HCT116 (cell line): ENCODE measurements around the gene TMC8. TPM values are rescaled to one million over a fixed set of nuclear protein-coding genes. Genes with fewer than 3 reads are reported as not detected.

Source experiments
- ATAC-seq: fragments of 200-7000 bp; cut with Tn5 transposase; 2 replicates; pipeline ENCODE4 v1.9.1; 2020; ENCODE audit warnings: mild to moderate bottlenecking, moderate library complexity
- BruUV-seq: library from RNA; stranded (reverse); fragments of 400-500 nt; replicated peaks from 2 replicates; lab custom pipeline; 2021; lab: Mats Ljungman, UMichigan
- CTCF ChIA-PET: fragments of 300-600 bp; sonication (Branson Sonifier 250); formaldehyde crosslinking; loops from one replicate; lab custom pipeline; 2021; ENCODE audit warnings: antibody characterized with exemption; lab: Charles Lee
- POLR2A ChIA-PET: fragments of 300-600, 350-600 bp; sonication (Branson Sonifier 250); formaldehyde crosslinking; loops from one replicate; lab custom pipeline; 2021; ENCODE audit warnings: antibody characterized with exemption; lab: Charles Lee
- RAD21 ChIA-PET, 2 experiments: fragments of 300-600 bp; sonication (Branson Sonifier 250); formaldehyde crosslinking; loops; one replicate each; lab custom pipeline; 2023; ENCODE audit warnings: low total read pairs in 2 of 2; ENCODE audit not compliant: uncharacterized antibody in 2 of 2, unreplicated experiment in 2 of 2, low non-redundant PET in 1 of 2; lab: Charles Lee
- DNase-seq: peaks from one replicate; pipeline ENCODE4 v3.0.0-alpha.2; 2010; ENCODE audit warnings: low read depth, low spot score
- H2AFZ ChIP-seq: fragments of 200-600 bp; shearing (Covaris generic), sonication (generic); 2 replicates; pipeline ENCODE4 v1.6.1; 2017; ENCODE audit warnings: low read depth, mixed run types, mixed read lengths, antibody characterized with exemption, low read length; ENCODE audit not compliant: poor library complexity, severe bottlenecking
- H3K27ac ChIP-seq: 2 replicates; pipeline ENCODE4 v1.5.1; 2012; ENCODE audit warnings: low read depth, low read length
- H3K27me3 ChIP-seq: fragments of 200-600 bp; sonication (generic); 2 replicates; pipeline ENCODE4 v1.6.1; 2016; ENCODE audit warnings: mixed run types, low read length, mixed read lengths; ENCODE audit not compliant: insufficient read depth
- H3K36me3 ChIP-seq, 2 experiments: fragments of 200-500 bp in 1 of 2; fragments of 200-600 bp in 1 of 2; sonication (Bioruptor generic) in 1 of 2; sonication (generic) in 1 of 2; 2 replicates each; pipeline versions ENCODE4 v1.5.1 to v1.6.1; 2014 to 2016; ENCODE audit warnings: low read length in 2 of 2, inconsistent platforms in 1 of 2, mixed read lengths in 1 of 2, mixed run types in 1 of 2; ENCODE audit not compliant: insufficient read depth in 2 of 2, control insufficient read depth in 1 of 2
- H3K4me1 ChIP-seq, 2 experiments: fragments of 200-600 bp in 1 of 2; sonication (generic) in 1 of 2; 2 replicates each; pipeline versions ENCODE4 v1.5.1 to v1.6.1; 2012 to 2017; ENCODE audit warnings: low read length in 2 of 2, inconsistent platforms in 1 of 2, mild to moderate bottlenecking in 1 of 2, mixed read lengths in 1 of 2, mixed run types in 1 of 2, moderate library complexity in 1 of 2; ENCODE audit not compliant: insufficient read depth in 2 of 2, control insufficient read depth in 1 of 2
- H3K4me2 ChIP-seq: fragments of 200-600 bp; sonication (generic); 2 replicates; pipeline ENCODE4 v1.6.1; 2017; ENCODE audit warnings: mixed run types, low read length, mixed read lengths
- H3K4me3 ChIP-seq, 2 experiments: fragments of 200-600 bp in 1 of 2; sonication (generic) in 1 of 2; replicated peaks in 1 of 2; 2 replicates each; pipeline ENCODE4 v1.5.1; 2011 to 2016; ENCODE audit warnings: low read length in 2 of 2, control low read depth in 1 of 2, low read depth in 1 of 2, mild to moderate bottlenecking in 1 of 2, mixed read lengths in 1 of 2, mixed run types in 1 of 2
- H3K79me2 ChIP-seq: fragments of 200-600 bp; sonication (generic); 2 replicates; pipeline ENCODE4 v1.6.1; 2017; ENCODE audit warnings: mild to moderate bottlenecking, mixed run types, low read length, moderate library complexity, mixed read lengths; ENCODE audit not compliant: insufficient read depth
- H3K9ac ChIP-seq: fragments of 200-600 bp; sonication (generic); 2 replicates; pipeline ENCODE4 v1.6.1; 2016; ENCODE audit warnings: low read length, mixed read lengths
- H3K9me2 ChIP-seq: fragments of 200-600 bp; sonication (generic), shearing (Covaris generic); 2 replicates; pipeline ENCODE4 v1.6.1; 2017; ENCODE audit warnings: mixed run types, mild to moderate bottlenecking, moderate library complexity; ENCODE audit not compliant: insufficient read depth
- H3K9me3 ChIP-seq, 2 experiments: fragments of 200-500 bp in 1 of 2; fragments of 200-600 bp in 1 of 2; sonication (Bioruptor generic) in 1 of 2; sonication (generic) in 1 of 2; 2 replicates each; pipeline ENCODE4 v1.6.1; 2014 to 2017; ENCODE audit warnings: low read length in 2 of 2, mixed read lengths in 2 of 2, inconsistent platforms in 1 of 2, low read depth in 1 of 2, mild to moderate bottlenecking in 1 of 2, mixed run types in 1 of 2, moderate library complexity in 1 of 2; ENCODE audit not compliant: control insufficient read depth in 1 of 2, insufficient read depth in 1 of 2
- H4K20me1 ChIP-seq: fragments of 200-600 bp; sonication (generic), shearing (Covaris generic); 2 replicates; pipeline ENCODE4 v1.6.1; 2017; ENCODE audit warnings: mixed run types, mild to moderate bottlenecking, moderate library complexity; ENCODE audit not compliant: insufficient read depth
- CBX3 ChIP-seq: IDR thresholded peaks from 2 replicates; pipeline ENCODE4 v1.6.1; 2012; ENCODE audit warnings: low read depth
- ELF1 ChIP-seq: IDR thresholded peaks from 2 replicates; pipeline ENCODE4 v1.6.1; 2012; ENCODE audit warnings: low read depth, borderline replicate concordance
- EZH2 ChIP-seq: fragments of 200-600 bp; sonication (generic); IDR thresholded peaks from 2 replicates; pipeline ENCODE4 v1.6.1; 2017; ENCODE audit warnings: antibody characterized with exemption, mixed run types
- EZH2phosphoT487 ChIP-seq: fragments of 200-600 bp; IDR thresholded peaks from 2 replicates; pipeline ENCODE4 v1.6.1; 2018; ENCODE audit warnings: antibody characterized with exemption, borderline replicate concordance
- JUND ChIP-seq: IDR thresholded peaks from 2 replicates; pipeline ENCODE4 v1.6.1; 2012
- POLR2A ChIP-seq: IDR thresholded peaks from 2 replicates; pipeline ENCODE4 v1.7.0; 2011; ENCODE audit warnings: borderline replicate concordance; ENCODE audit not compliant: insufficient read depth, insufficient read length; ENCODE audit errors: extremely low read depth
- POLR2AphosphoS5 ChIP-seq: IDR thresholded peaks from 2 replicates; pipeline ENCODE4 v1.6.1; 2011; ENCODE audit warnings: mild to moderate bottlenecking, low read depth, low read length, moderate library complexity
- RAD21 ChIP-seq: IDR thresholded peaks from 2 replicates; pipeline ENCODE4 v1.6.1; 2012; ENCODE audit warnings: low read depth, mild to moderate bottlenecking
- SIN3A ChIP-seq: IDR thresholded peaks from 2 replicates; pipeline ENCODE4 v1.6.1; 2012; ENCODE audit warnings: low read depth
- SP1 ChIP-seq: IDR thresholded peaks from 2 replicates; pipeline ENCODE4 v1.6.1; 2012; ENCODE audit warnings: low read depth
- SRF ChIP-seq: IDR thresholded peaks from 2 replicates; pipeline ENCODE4 v1.6.1; 2012; ENCODE audit warnings: low read depth
- YY1 ChIP-seq: IDR thresholded peaks from 2 replicates; pipeline ENCODE4 v1.6.1; 2011; ENCODE audit warnings: low read length, low read depth, moderate library complexity, mild to moderate bottlenecking; ENCODE audit not compliant: insufficient replicate concordance; ENCODE audit errors: extremely low read depth
- ZFX ChIP-seq: fragments of 450-650 bp; IDR thresholded peaks from 2 replicates; pipeline ENCODE4 v1.6.1; 2017
- ZNF274 ChIP-seq: fragments of 200-500 bp; sonication (Bioruptor generic); IDR thresholded peaks from 2 replicates; pipeline ENCODE4 v1.6.1; 2014; ENCODE audit warnings: mild to moderate bottlenecking, low read depth, low read length, inconsistent platforms
- intact Hi-C: fragments of 100-400 bp; cut with micrococcal nuclease; formaldehyde crosslinking; loops from 2 replicates; pipeline ENCODE4 v1.10.0; 2022
- total RNA-seq: library from RNA; stranded (reverse); gene quantifications from one replicate; pipeline ENCODE4 v1.2.1, GENCODE V29; 2021; ENCODE audit not compliant: unreplicated experiment
- TF ChIP-seq, protein P1 (sequence below): IDR thresholded peaks from 2 replicates; pipeline ENCODE4 v1.6.1; 2012
- TF ChIP-seq, protein P2 (sequence below): IDR thresholded peaks from 2 replicates; pipeline ENCODE4 v1.6.1; 2012; ENCODE audit warnings: low read depth
- TF ChIP-seq, protein P3 (sequence below): IDR thresholded peaks from 2 replicates; pipeline ENCODE4 v1.6.1; 2011; ENCODE audit warnings: mild to moderate bottlenecking, low read length, moderate library complexity; ENCODE audit not compliant: insufficient replicate concordance; ENCODE audit errors: extremely low read depth
- TF ChIP-seq, protein P4 (sequence below), 3 experiments: fragments of 200-600 bp in 1 of 3; sonication (generic) in 1 of 3; IDR thresholded peaks in 2 of 3; conservative IDR thresholded peaks in 1 of 3; 2 replicates each; pipeline ENCODE4 v1.5.1; 2012 to 2017; ENCODE audit warnings: low read depth in 2 of 3, low read length in 2 of 3, antibody characterized with exemption in 1 of 3, borderline replicate concordance in 1 of 3, control low read depth in 1 of 3, mild to moderate bottlenecking in 1 of 3, mixed read lengths in 1 of 3, mixed run types in 1 of 3, moderate library complexity in 1 of 3; ENCODE audit not compliant: insufficient read depth in 1 of 3

TMC8 gene
- total RNA-seq, 1 experiment from 2014 or later: 7.8 TPM

DNA sequence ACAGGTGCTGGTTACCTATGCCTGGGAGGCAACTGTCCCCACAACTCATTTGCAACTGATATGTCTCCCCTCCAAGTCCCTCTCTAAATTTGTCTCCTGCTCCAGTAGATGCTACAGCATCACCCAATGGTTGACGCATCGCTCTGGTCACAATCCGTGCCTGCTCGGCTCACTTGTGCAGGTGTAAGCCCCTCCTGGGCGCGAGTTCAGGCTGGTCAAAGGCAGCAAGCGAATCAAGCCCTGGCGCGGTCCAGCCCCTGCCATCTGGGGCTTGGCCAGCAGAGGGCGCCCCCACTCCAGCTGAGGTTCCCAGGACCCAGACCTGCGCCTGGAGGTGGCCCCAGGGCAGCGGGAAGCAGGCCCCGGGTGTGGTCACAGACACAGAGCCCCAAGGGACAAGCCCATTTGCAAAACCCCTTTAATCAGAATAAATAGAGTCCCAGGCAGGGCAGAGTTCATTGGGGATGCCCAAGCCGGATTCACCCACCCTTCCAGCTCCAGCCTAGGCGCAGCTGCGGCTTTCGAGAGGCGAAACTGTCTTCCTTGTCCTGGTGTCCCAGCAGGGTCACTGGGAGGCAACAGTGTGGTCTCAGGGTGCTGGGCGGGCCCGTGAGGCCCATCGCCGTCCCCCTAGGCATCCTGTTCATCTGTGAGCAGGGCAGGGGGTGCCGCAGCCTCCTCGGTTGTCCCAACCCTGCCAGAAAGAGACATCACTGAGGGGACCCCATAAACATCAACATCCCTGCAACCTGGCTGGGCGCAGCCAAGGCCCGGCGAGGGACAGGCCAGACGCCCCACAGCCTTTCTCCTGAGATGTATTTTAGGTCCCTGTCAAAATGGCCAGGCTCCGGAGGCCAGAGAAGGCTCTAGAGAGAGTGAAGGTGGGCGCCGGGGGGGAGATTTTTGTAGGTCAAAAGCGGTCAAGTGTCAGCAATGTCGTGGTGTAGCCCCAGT is 17.8 kb upstream of the TMC8 start:
- no peaks in the 10 kb centered on the region for H3K36me3 ChIP-seq
- no peak overlapping the region for H3K4me2 ChIP-seq
- H3K9ac ChIP-seq: no peak overlapping the region
- ATAC-seq: peak; percentile 93
- H3K9me2 ChIP-seq: no peaks in the 10 kb centered on the region
- BruUV-seq: no TSS peak
- H3K27ac ChIP-seq: no peak overlapping the region; the same call in 1 of the 2 replicates
- peak; percentile 33 for DNase-seq
- POLR2A ChIA-PET: no interaction called here
- intact Hi-C loops: loop anchor here (1.0 to 10.0 kb wide), 3 partner anchors 64 to 312 kb away; no protein-coding TSS in a partner anchor
- no peaks in the 10 kb centered on the region for H3K79me2 ChIP-seq
- H3K27me3 ChIP-seq: no peaks in the 10 kb centered on the region
- H3K4me3 ChIP-seq: no peak overlapping the region
- H2AFZ ChIP-seq: no peak overlapping the region
- no peaks in the 10 kb centered on the region for H3K9me3 ChIP-seq
- CTCF ChIA-PET: interaction anchor here (1.0 to 2.9 kb wide), 9 partner anchors 15 to 138 kb away, joined by 3 to 17 read pairs (median 5); partner anchors contain the start of genes AFMID and TK1
- H4K20me1 ChIP-seq: no peaks in the 10 kb centered on the region
- RAD21 ChIA-PET: interaction anchor here (0.6 to 1.2 kb wide), 5 partner anchors 20 to 198 kb away, joined by 3 to 6 read pairs (median 3); no protein-coding TSS in a partner anchor
- H3K4me1 ChIP-seq: peaks cover 0 to 4% of the 10 kb centered on the region in 2 experiments; a peak in 1 of 4 replicates
- TF ChIP-seq CBX3: no peak
- no peak for TF ChIP-seq ZFX
- no peak for TF ChIP-seq SRF
- no peak for TF ChIP-seq SP1
- no peak for TF ChIP-seq ZNF274
- TF ChIP-seq, protein P1, sequence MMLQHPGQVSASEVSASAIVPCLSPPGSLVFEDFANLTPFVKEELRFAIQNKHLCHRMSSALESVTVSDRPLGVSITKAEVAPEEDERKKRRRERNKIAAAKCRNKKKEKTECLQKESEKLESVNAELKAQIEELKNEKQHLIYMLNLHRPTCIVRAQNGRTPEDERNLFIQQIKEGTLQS: no peak
- no peak for TF ChIP-seq EZH2
- TF ChIP-seq YY1: peak; percentile 62
- TF ChIP-seq POLR2AphosphoS5: peak; percentile 60
- TF ChIP-seq, protein P2, sequence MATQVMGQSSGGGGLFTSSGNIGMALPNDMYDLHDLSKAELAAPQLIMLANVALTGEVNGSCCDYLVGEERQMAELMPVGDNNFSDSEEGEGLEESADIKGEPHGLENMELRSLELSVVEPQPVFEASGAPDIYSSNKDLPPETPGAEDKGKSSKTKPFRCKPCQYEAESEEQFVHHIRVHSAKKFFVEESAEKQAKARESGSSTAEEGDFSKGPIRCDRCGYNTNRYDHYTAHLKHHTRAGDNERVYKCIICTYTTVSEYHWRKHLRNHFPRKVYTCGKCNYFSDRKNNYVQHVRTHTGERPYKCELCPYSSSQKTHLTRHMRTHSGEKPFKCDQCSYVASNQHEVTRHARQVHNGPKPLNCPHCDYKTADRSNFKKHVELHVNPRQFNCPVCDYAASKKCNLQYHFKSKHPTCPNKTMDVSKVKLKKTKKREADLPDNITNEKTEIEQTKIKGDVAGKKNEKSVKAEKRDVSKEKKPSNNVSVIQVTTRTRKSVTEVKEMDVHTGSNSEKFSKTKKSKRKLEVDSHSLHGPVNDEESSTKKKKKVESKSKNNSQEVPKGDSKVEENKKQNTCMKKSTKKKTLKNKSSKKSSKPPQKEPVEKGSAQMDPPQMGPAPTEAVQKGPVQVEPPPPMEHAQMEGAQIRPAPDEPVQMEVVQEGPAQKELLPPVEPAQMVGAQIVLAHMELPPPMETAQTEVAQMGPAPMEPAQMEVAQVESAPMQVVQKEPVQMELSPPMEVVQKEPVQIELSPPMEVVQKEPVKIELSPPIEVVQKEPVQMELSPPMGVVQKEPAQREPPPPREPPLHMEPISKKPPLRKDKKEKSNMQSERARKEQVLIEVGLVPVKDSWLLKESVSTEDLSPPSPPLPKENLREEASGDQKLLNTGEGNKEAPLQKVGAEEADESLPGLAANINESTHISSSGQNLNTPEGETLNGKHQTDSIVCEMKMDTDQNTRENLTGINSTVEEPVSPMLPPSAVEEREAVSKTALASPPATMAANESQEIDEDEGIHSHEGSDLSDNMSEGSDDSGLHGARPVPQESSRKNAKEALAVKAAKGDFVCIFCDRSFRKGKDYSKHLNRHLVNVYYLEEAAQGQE: no peak
- TF ChIP-seq, protein P3, sequence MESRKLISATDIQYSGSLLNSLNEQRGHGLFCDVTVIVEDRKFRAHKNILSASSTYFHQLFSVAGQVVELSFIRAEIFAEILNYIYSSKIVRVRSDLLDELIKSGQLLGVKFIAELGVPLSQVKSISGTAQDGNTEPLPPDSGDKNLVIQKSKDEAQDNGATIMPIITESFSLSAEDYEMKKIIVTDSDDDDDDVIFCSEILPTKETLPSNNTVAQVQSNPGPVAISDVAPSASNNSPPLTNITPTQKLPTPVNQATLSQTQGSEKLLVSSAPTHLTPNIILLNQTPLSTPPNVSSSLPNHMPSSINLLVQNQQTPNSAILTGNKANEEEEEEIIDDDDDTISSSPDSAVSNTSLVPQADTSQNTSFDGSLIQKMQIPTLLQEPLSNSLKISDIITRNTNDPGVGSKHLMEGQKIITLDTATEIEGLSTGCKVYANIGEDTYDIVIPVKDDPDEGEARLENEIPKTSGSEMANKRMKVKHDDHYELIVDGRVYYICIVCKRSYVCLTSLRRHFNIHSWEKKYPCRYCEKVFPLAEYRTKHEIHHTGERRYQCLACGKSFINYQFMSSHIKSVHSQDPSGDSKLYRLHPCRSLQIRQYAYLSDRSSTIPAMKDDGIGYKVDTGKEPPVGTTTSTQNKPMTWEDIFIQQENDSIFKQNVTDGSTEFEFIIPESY: no peak
- TF ChIP-seq POLR2A: no peak
- TF ChIP-seq SIN3A: no peak
- TF ChIP-seq JUND: no peak
- peak; percentile 99 for TF ChIP-seq RAD21
- TF ChIP-seq EZH2phosphoT487: no peak
- TF ChIP-seq ELF1: no peak
- TF ChIP-seq, protein P4, sequence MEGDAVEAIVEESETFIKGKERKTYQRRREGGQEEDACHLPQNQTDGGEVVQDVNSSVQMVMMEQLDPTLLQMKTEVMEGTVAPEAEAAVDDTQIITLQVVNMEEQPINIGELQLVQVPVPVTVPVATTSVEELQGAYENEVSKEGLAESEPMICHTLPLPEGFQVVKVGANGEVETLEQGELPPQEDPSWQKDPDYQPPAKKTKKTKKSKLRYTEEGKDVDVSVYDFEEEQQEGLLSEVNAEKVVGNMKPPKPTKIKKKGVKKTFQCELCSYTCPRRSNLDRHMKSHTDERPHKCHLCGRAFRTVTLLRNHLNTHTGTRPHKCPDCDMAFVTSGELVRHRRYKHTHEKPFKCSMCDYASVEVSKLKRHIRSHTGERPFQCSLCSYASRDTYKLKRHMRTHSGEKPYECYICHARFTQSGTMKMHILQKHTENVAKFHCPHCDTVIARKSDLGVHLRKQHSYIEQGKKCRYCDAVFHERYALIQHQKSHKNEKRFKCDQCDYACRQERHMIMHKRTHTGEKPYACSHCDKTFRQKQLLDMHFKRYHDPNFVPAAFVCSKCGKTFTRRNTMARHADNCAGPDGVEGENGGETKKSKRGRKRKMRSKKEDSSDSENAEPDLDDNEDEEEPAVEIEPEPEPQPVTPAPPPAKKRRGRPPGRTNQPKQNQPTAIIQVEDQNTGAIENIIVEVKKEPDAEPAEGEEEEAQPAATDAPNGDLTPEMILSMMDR (IDR thresholded peaks at IDR 0.05 in 2 of 3, conservative IDR thresholded peaks at IDR 0.05 in 1 of 3; ENCODE audit: borderline replicate concordance in 1 of 3, insufficient read depth in 1 of 3, low read depth in 2 of 3, low read length in 2 of 3): peak; percentile 97 to 100 (median 100)
